Inferior parietal cortex (tissue), 1 donor: Measurements from ENCODE around the gene STYXL2.

Experiments used
- DNase-seq: peaks from one replicate; pipeline ENCODE4 v3.0.0-alpha.2; 2016; ENCODE audit errors: extremely low spot score

The STYXL2 gene

GRCh38 chr1:167093846-167094516, at the start of gene STYXL2:
STYXL2 (plus strand) TSS chr1:167094075; CDS start chr1:167094850, 775 bp downstream.
- DNase-seq: no peak

- DNase-seq: no peak
These were observed 42.0 kb upstream of the STYXL2 start for GRCh38 chr1:167051907-167052306.

- DNase-seq: no peak
These were observed 41.5 kb upstream of the STYXL2 start for GRCh38 chr1:167052389-167052788.

GRCh38 chr1:167054531-167054930, 39.3 kb upstream of the STYXL2 start:
- DNase-seq: no peak

- no peak for DNase-seq
These were observed 38.8 kb upstream of the STYXL2 start for GRCh38 chr1:167054946-167055630.

- DNase-seq: no peak
These were observed 37.2 kb upstream of the STYXL2 start for GRCh38 chr1:167056529-167057231.

GRCh38 chr1:167057241-167057688, 36.6 kb upstream of the STYXL2 start:
- DNase-seq: peak; percentile 69

- peak; percentile 88 for DNase-seq
These were observed 34.6 kb upstream of the STYXL2 start for GRCh38 chr1:167059045-167059808.

- DNase-seq: no peak
These were observed 34.1 kb upstream of the STYXL2 start for GRCh38 chr1:167059809-167060107.

GRCh38 chr1:167060141-167061072, 33.5 kb upstream of the STYXL2 start:
- DNase-seq: no peak

- no peak for DNase-seq
These were observed 32.8 kb upstream of the STYXL2 start for GRCh38 chr1:167061073-167061464.

- DNase-seq: no peak
These were observed 29.3 kb upstream of the STYXL2 start for GRCh38 chr1:167064621-167065020.

- no peak for DNase-seq
These were observed 28.4 kb upstream of the STYXL2 start for GRCh38 chr1:167065471-167065870.

- peak; percentile 83 for DNase-seq
These were observed 27.3 kb upstream of the STYXL2 start for GRCh38 chr1:167066333-167067122.

- no peak for DNase-seq
These were observed 26.0 kb upstream of the STYXL2 start for GRCh38 chr1:167067904-167068303.

GRCh38 chr1:167068761-167069160, 25.1 kb upstream of the STYXL2 start:
- no peak for DNase-seq

- no peak for DNase-seq
These were observed 22.6 kb upstream of the STYXL2 start for GRCh38 chr1:167071286-167071685.

GRCh38 chr1:167076136-167076710, 17.7 kb upstream of the STYXL2 start:
- DNase-seq: no peak

GRCh38 chr1:167077128-167077867, 16.6 kb upstream of the STYXL2 start:
- DNase-seq: no peak
